ENCODE measurements around the gene BEND3.

The BEND3 gene

DNA sequence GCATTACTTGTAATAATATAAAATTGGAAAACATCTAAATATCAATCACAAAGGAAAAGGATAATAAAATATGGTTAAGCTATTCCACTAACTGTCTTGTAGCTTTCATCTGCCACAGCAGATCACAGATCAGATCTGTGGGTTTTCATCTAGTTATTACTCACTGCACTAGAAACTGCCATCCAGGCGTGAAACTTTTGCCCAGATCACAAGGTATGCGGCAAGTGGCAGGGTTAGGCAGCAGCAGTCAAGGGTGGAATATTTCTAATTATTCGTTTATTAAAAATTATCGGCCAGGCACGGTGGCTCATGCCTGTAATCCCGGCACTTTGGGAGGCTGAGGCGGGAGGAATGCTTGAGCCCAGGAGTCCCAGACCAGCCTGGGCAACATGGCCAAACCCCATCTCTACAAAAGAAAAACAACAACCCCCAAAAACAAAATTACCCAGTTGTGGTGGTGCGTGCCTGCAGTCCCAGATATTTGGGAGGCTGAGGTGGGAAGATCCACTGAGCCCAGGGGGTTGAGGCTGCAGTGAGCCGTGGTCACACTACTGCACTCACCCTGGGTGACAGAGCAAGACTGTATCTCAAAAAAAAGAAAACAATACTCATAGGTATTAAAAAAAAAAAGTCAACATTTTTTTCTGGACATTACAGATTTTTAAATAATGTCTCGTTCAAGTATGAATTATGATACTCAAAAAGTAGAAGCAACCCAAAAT, 32.1 kb downstream of the BEND3 start:
- FAIRE-seq, result no peak
- DNase-seq (ENCODE audit: insufficient read length, low spot score), result no peak
- no peak for TF ChIP-seq POLR2A (IDR thresholded peaks at IDR 0.05; ENCODE audit: low read depth, low read length)

DNA sequence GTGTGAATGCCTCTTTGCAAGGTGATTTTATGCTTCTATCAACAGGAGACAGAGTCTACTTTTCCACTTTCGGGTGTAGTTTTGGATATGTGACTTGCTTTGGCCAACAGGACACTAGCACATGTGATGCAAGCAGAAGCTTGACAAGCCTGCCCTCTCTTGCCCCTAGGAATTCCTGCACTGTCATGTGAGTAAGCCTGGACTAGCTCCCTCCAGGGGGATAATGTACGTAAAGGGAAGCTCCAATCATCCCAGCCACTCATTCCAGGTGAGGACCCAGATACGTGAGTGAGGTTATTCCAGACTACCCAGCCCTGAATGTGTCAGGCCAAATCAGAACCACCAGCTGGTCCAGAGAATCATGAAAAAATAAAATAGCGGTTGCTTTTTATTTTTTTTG, 33.3 kb downstream of the BEND3 start:
- no peak for TF ChIP-seq POLR2A (IDR thresholded peaks at IDR 0.05; ENCODE audit: low read depth, low read length)
- DNase-seq (ENCODE audit: insufficient read length, low spot score), result no peak
- FAIRE-seq, result no peak

DNA sequence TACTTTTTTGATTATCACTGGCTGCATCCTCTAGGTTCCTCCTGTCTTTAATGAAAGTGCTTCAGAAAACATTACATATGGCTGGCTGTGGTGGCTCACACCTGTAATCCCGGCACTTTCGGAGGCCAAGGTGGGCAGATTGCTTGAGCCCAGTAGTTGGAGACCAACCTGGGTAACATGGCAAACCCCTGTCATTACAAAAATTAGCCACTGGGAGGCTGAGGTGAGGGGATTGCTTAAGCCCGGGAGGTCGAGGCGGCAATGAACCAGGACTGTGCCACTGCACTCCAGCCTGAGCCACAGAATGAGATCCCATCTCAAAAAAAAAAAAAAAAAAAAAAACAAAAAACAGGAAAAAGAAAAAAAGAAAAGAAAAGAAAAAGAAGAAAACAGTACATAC, 35.3 kb downstream of the BEND3 start:
- no peak for FAIRE-seq
- no peak for TF ChIP-seq POLR2A (IDR thresholded peaks at IDR 0.05; ENCODE audit: low read depth, low read length)

DNA sequence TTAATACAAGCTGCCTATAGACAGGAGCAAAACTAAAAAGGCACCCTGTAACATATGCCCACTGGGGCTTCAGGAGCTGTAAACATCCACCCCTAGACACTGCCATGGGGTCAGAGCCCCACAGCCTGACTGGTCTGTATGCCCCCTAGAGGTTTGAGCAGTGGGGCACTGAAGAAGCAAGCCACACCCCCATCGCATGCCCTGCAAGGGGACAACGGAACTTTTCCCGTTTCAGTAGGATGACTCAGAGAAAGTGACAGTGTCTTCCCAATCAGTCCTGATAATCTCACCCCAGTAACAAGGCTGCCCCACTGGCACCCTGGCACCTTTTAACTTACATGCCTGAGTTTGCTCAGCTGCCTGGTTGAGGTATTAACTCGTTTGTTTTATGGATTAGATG, 35.9 kb downstream of the BEND3 start:
- FAIRE-seq, result no peak
- DNase-seq (ENCODE audit: insufficient read length, low spot score), result no peak
- TF ChIP-seq POLR2A (IDR thresholded peaks at IDR 0.05; ENCODE audit: low read depth, low read length), result no peak

More for the DNA sequence above, 35.3 kb downstream of the BEND3 start:
- no peak for DNase-seq (ENCODE audit: insufficient read length, low spot score)

DNA sequence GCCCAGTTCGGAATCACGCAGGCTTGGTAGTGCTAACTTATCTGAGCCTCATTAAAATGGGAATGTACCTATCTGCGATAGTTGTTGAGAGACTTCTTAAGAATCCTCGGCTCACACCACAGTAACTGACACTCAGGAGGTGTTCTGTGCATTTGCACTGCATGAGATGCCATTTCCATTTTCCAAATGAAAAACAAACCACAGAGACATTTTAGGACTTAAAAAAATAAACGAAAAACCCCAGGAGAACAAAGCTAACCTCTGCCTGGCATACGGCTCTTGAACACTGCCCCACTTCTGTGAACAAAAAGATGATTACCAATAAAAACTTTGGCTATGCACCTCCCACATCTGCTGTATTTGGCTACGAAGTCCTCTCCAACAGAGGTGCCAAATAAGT, 37.6 kb downstream of the BEND3 start:
- FAIRE-seq (no peak), DNase-seq (ENCODE audit: insufficient read length, low spot score) (no peak)
- no peak for TF ChIP-seq POLR2A (IDR thresholded peaks at IDR 0.05; ENCODE audit: low read depth, low read length)

DNA sequence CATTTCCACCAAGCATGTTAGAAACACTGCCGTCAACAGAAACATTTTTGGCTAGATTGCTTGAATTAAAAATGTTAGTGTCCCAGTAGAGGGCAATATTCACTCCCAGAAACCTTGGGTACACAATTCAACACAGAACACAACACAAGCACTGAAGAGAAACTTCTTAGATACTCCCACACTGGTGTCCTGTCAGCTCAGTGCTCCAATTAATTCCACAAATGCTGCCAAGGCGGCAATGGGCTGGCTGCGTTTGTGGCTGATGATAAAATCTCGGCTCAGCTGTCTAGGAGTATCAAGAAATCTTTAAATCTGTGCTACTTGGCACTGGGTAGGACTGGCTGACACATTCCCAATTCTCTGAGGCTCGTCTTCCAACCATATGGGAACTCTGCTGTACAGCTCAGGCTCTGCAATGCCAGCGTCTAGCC, 39.3 kb downstream of the BEND3 start:
- TF ChIP-seq POLR2A (IDR thresholded peaks at IDR 0.05; ENCODE audit: low read depth, low read length), result no peak
- DNase-seq (ENCODE audit: insufficient read length, low spot score) (no peak), FAIRE-seq (no peak)

DNA sequence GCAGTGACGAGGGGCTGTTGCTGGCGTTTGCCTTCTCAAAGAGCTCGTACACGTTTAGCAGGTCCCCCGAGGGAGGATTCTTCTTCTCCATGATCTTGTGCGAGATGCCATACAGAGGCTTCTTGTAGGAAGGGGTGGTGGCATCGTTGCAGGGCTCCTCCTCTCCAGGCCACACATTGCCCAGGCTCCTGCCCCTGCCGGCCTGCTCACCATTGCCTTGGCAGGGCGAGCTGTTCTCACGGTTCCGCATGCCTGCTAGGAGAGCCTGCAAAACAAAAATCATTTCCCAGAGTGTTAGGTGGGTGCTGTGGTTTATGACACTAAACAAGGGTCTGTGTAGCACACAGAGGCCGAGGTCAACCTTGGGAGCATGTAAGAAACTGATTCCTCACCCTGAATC, 44.6 kb downstream of the BEND3 start:
- no peak for DNase-seq (ENCODE audit: insufficient read length, low spot score)
- TF ChIP-seq POLR2A (IDR thresholded peaks at IDR 0.05; ENCODE audit: low read depth, low read length), result no peak
- no peak for FAIRE-seq

DNA sequence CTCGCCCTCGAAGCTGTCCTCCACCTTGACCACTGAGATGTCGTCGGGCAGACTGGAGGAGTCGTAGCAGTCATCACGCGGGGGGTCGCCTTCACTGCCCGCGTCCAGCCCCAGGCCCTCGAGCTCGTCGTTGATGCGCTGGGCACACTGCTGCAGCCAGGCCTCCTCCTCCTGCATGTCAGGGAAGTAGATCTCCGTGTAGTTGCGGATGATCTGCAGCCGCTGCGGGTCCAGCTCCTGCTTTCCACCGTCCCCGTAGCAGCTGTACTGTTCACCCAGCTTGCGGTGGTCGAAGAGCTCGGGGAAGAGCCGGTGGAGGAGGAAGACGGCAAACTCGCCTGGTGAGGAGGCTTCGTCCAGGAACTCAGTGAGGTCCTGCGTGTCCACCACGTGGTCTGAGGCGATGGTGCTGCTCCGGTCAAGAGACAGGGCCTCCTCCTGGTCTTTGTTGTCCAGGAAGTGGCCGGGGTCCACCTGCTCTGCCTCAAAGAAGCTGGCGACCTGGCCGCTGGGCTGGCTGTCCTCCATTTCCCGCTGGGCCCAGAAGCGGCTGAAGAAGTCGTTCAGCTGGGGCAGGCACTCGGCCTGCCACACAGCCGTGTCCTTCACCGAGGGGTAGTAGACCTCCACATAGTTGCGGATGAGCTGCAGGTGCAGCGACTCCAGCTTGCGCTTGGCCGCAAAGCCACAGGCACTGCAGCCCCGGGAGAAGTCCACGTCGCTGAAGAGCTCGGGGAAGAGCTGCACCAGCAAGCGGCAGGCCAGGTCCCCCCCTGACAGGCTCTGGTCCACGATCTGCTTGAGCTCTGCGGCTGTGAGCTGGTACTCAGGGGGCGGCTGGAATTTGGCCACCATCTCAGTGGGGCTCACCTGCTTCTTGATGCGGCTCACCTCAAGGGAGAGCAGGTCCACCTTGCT, 45.4 kb downstream of the BEND3 start:
- no peak for TF ChIP-seq POLR2A (IDR thresholded peaks at IDR 0.05; ENCODE audit: low read depth, low read length)
- no peak for FAIRE-seq
- DNase-seq (ENCODE audit: insufficient read length, low spot score), result no peak

DNA sequence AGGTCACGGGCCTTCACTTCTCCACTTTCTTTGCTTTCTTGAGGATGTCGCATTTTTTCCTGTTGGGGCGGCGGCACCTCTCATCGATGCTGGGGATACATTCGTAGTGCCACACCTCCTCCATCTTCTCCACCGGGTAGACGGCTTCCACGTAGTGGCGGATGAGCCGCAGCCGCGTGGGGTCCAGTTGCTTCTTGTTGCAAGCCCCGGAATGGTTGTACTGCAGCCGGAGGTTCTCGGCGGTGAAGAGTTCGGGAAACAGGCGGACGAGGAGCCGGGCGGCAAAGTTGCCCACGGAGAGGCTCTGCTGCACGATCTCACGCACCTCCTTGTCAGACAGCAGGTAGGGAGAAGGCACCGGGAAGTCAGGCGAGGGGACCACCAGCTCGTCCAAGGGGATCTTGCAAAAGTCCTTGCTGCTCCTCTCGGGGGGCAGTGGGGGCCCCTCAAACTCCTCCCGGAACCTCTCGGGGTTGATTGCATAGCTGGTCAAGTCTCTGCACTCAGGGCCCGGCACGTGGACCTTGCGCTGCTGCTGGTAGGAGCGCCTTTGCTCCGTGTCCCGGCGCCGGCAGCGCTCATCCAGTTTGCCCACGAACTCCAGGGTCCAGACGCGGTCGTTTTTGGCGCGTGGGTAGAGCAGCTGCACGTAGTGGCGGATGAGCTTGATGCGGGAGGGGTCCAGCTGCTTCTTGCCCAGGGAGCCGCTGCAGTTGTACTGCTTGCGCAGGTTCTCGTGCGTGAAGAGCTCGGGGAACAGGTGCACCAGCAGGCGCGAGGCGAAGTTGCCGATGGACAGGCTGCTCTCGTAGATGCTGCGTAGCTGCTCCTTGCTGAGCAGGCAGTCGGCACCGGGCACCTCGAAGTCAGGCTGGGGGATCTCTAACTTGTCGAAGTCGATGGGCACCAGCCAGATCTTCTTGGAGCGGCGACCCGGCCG, 46.4 kb downstream of the BEND3 start:
- FAIRE-seq, result no peak
- no peak for TF ChIP-seq POLR2A (IDR thresholded peaks at IDR 0.05; ENCODE audit: low read depth, low read length)
- DNase-seq (ENCODE audit: insufficient read length, low spot score), result no peak

DNA sequence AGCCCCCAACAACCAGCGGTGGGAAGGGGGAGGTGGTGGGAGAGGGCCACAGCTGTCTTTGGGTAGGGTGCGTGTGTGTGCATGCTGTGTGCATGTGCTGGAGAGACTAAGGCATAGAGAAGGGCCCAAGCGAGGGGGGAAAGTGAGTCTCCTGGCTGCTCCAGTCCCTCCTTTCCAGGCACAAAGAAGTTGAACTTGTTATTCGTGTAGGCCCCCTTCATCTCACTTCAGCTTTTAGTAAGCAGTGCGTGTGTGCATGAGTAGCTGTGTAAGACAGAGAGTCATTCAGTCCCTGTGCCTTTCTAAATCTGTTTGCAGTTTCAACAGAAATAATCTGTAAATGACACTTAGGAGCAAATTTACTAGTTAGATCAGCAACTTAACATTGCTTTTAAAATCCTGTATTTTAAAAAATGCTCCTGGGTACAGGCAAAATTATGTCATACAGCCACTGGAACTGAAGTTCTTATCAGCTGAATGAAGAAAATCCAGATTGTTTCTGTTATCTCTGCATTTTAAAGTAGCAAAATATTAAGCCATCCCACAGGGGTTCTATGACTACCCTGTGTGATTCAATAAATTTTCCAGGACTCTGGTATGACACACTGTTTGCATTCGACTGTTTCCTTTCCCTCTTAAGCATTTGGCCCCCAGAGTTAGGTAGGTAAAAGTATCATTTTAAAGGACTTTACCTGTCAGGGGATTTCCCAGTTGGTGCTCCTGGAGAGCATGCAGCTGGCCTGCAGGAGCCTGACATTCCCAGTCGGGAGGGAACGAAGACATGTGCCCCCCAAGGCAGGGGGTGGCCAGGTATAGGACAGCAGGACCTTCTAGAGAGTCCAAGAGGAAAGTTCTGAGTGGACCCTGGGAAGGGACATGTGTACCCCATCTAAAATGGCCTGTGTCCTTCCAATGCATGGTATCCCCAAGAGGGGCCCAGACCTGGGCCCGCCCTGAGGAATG, 48.3 kb downstream of the BEND3 start:
- no peak for DNase-seq (ENCODE audit: insufficient read length, low spot score)
- no peak for FAIRE-seq
- no peak for TF ChIP-seq POLR2A (IDR thresholded peaks at IDR 0.05; ENCODE audit: low read depth, low read length)

DNA sequence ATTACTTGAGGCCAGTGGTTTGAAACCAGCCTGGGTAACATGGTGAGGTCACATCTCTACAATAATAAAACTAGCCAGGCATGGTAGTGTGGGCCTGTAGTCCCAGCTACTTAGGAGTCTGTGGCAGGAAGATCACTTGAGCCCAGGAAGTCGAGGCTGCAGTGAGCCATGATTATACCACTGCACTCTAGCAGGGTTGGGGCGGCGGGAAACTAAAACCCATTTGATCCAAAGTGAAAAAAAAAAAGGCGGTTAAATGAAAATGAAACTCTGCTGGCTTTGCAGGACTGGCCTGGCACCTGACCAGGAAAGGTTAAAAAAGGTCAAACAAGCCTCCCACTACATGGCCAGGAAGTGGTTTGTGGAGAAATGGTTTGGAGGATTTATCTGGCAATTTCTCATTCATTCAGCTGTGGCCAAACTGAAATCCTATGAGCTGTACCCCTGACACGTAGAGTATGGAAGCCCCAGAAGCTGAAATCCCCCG, 50.7 kb downstream of the BEND3 start:
- TF ChIP-seq POLR2A (IDR thresholded peaks at IDR 0.05; ENCODE audit: low read depth, low read length), result no peak
- DNase-seq (ENCODE audit: insufficient read length, low spot score) (peak; percentile 19), FAIRE-seq (no peak)

DNA sequence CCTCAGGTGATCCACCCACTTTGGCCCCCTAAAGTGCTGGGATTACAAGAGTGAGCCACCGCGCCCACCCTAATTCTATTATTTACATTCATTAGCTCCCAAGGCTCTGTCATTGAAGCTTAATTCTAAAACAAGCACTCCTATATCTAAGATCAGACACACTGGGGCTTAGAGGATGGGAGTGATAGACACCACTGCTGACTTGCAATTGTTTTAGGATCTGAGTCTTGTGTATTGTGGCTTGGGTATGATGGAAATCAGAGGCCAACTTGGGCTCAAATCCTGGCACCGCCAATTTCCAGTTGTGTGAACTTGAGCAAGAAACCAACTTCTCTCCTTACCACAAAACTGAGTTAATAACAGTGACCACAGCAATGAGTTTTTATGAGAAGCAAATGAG, 52.6 kb downstream of the BEND3 start:
- no peak for FAIRE-seq

More for the DNA sequence above, 52.6 kb downstream of the BEND3 start:
- TF ChIP-seq POLR2A (IDR thresholded peaks at IDR 0.05; ENCODE audit: low read depth, low read length), result no peak
- DNase-seq (ENCODE audit: insufficient read length, low spot score), result no peak

All from H54 (cell line).